ENCODE results near the gene ARRDC1.

Gene ARRDC1

GRCh38 chr9:137632230-137633161 lies 27.0 kb downstream of the ARRDC1 start:
- FAIRE-seq (no peak), DNase-seq (ENCODE audit: insufficient read length, low spot score) (no peak)

GRCh38 chr9:137634016-137634415 lies 28.5 kb downstream of the ARRDC1 start:
- FAIRE-seq (no peak), DNase-seq (ENCODE audit: insufficient read length, low spot score) (no peak)

GRCh38 chr9:137638680-137639079 lies 33.2 kb downstream of the ARRDC1 start:
- DNase-seq (ENCODE audit: insufficient read length, low spot score) (no peak), FAIRE-seq (no peak)

- FAIRE-seq (no peak), DNase-seq (ENCODE audit: insufficient read length, low spot score) (no peak)
Measured at GRCh38 chr9:137639303-137640051, 34.0 kb downstream of the ARRDC1 start.

GRCh38 chr9:137640862-137641261 lies 35.4 kb downstream of the ARRDC1 start:
- no peak for FAIRE-seq
- no peak for DNase-seq (ENCODE audit: insufficient read length, low spot score)

GRCh38 chr9:137642118-137642601 lies 36.7 kb downstream of the ARRDC1 start:
- FAIRE-seq = no peak
- no peak for DNase-seq (ENCODE audit: insufficient read length, low spot score)

GRCh38 chr9:137642892-137643291 lies 37.4 kb downstream of the ARRDC1 start:
- FAIRE-seq (no peak), DNase-seq (ENCODE audit: insufficient read length, low spot score) (no peak)

- DNase-seq (ENCODE audit: insufficient read length, low spot score) = no peak
- no peak for FAIRE-seq
Measured at GRCh38 chr9:137643921-137644320, 38.4 kb downstream of the ARRDC1 start.

- FAIRE-seq (no peak), DNase-seq (ENCODE audit: insufficient read length, low spot score) (no peak)
Measured at GRCh38 chr9:137645211-137645610, 39.7 kb downstream of the ARRDC1 start.

- no peak for DNase-seq (ENCODE audit: insufficient read length, low spot score)
- no peak for FAIRE-seq
Measured at GRCh38 chr9:137646341-137646740, 40.9 kb downstream of the ARRDC1 start.

GRCh38 chr9:137647096-137647714 lies 41.7 kb downstream of the ARRDC1 start:
- no peak for FAIRE-seq
- DNase-seq (ENCODE audit: insufficient read length, low spot score) = no peak

GRCh38 chr9:137648396-137648795 lies 42.9 kb downstream of the ARRDC1 start:
- DNase-seq (ENCODE audit: insufficient read length, low spot score) = no peak
- no peak for FAIRE-seq

GRCh38 chr9:137649553-137649952 lies 44.1 kb downstream of the ARRDC1 start:
- no peak for DNase-seq (ENCODE audit: insufficient read length, low spot score)
- FAIRE-seq = no peak

GRCh38 chr9:137650259-137650658 lies 44.8 kb downstream of the ARRDC1 start:
- no peak for FAIRE-seq
- no peak for DNase-seq (ENCODE audit: insufficient read length, low spot score)

GRCh38 chr9:137650779-137651178 lies 45.3 kb downstream of the ARRDC1 start:
- DNase-seq (ENCODE audit: insufficient read length, low spot score) (no peak), FAIRE-seq (no peak)

- DNase-seq (ENCODE audit: insufficient read length, low spot score) (no peak), FAIRE-seq (no peak)
Measured at GRCh38 chr9:137656416-137656815, 50.9 kb downstream of the ARRDC1 start.

GRCh38 chr9:137657606-137658005 lies 52.1 kb downstream of the ARRDC1 start:
- no peak for DNase-seq (ENCODE audit: insufficient read length, low spot score)
- FAIRE-seq = no peak

- no peak for FAIRE-seq
- no peak for DNase-seq (ENCODE audit: insufficient read length, low spot score)
Measured at GRCh38 chr9:137658781-137659180, 53.3 kb downstream of the ARRDC1 start.

- no peak for DNase-seq (ENCODE audit: insufficient read length, low spot score)
- no peak for FAIRE-seq
Measured at GRCh38 chr9:137660144-137660543, 54.7 kb downstream of the ARRDC1 start.

GRCh38 chr9:137663584-137663983 lies 58.1 kb downstream of the ARRDC1 start:
- DNase-seq (ENCODE audit: insufficient read length, low spot score) (no peak), FAIRE-seq (no peak)

GRCh38 chr9:137664676-137665075 lies 59.2 kb downstream of the ARRDC1 start:
- no peak for FAIRE-seq
- DNase-seq (ENCODE audit: insufficient read length, low spot score) = no peak
